HL-60 (cell line): ENCODE results near the gene WNK1.
A peak's percentile ranks its signal among the peaks of the same experiment; 100 is the strongest.
"Not testable (repeated sequence)": the region's sequence is repeated elsewhere in the genome, so short reads cannot be mapped to it uniquely, and the experiment has no call there.

ENCODE experiments used
- DNase-seq, 2 experiments: peaks; one replicate each; pipeline ENCODE4 v3.0.0-alpha.2; 2010 to 2020; ENCODE audit warnings: low read depth in 1 of 2, low spot score in 1 of 2
- H3K27ac ChIP-seq: fragments of 250-450 bp; sonication (Bioruptor Pico); replicated peaks from 2 replicates; pipeline ENCODE4 v1.5.1; 2020; ENCODE audit warnings: mild to moderate bottlenecking, moderate library complexity
- H3K27me3 ChIP-seq: fragments of 250-450 bp; sonication (Bioruptor Pico); 2 replicates; pipeline ENCODE4 v1.5.1; 2021; ENCODE audit warnings: mild to moderate bottlenecking, moderate library complexity; ENCODE audit not compliant: insufficient read depth, poor library complexity, severe bottlenecking
- H3K4me3 ChIP-seq: replicated peaks from 2 replicates; pipeline ENCODE4 v1.5.1; 2011; ENCODE audit warnings: mild to moderate bottlenecking, control low read depth, low read length; ENCODE audit not compliant: insufficient read depth
- CTCF ChIP-seq: IDR thresholded peaks from one replicate; pipeline ENCODE4 v1.5.1; 2011; ENCODE audit warnings: low read length, control low read depth, inconsistent platforms; ENCODE audit not compliant: insufficient read depth
- GABPA ChIP-seq: IDR thresholded peaks from 2 replicates; pipeline ENCODE4 v1.6.1; 2012; ENCODE audit warnings: low read depth
- POLR2AphosphoS5 ChIP-seq: IDR thresholded peaks from 2 replicates; pipeline ENCODE4 v1.6.1; 2012; ENCODE audit warnings: low read depth
- SPI1 ChIP-seq: IDR thresholded peaks from 2 replicates; pipeline ENCODE4 v1.6.1; 2012; ENCODE audit warnings: low read depth, mild to moderate bottlenecking, borderline replicate concordance
- TF ChIP-seq, protein P1 (sequence below): IDR thresholded peaks from 2 replicates; pipeline ENCODE4 v1.6.1; 2012; ENCODE audit warnings: low read depth; ENCODE audit not compliant: insufficient replicate concordance

The WNK1 gene

DNA sequence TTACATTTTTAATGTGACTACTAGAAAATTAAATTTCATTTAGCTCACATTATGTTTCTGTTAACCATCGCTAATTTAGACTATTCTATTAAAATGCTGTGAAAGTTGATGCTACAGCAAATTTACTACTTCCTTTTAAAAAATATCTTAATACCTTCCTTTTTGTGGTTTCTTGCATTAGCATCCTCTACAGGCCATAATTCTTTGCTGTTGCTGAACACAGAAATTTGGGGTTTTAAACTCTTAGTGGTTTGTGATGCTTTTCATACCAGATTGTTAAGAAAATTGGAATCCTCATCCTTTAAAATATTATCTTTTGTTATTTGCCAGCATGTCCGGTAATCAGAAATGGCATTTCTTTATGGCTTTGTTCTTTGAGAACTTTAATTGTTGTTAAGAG lies 18.1 kb downstream of the WNK1 start:
- H3K27me3 ChIP-seq: no peaks in the 10 kb centered on the region
- no peak for DNase-seq
- no peak overlapping the region for H3K4me3 ChIP-seq
- TF ChIP-seq, protein P1, sequence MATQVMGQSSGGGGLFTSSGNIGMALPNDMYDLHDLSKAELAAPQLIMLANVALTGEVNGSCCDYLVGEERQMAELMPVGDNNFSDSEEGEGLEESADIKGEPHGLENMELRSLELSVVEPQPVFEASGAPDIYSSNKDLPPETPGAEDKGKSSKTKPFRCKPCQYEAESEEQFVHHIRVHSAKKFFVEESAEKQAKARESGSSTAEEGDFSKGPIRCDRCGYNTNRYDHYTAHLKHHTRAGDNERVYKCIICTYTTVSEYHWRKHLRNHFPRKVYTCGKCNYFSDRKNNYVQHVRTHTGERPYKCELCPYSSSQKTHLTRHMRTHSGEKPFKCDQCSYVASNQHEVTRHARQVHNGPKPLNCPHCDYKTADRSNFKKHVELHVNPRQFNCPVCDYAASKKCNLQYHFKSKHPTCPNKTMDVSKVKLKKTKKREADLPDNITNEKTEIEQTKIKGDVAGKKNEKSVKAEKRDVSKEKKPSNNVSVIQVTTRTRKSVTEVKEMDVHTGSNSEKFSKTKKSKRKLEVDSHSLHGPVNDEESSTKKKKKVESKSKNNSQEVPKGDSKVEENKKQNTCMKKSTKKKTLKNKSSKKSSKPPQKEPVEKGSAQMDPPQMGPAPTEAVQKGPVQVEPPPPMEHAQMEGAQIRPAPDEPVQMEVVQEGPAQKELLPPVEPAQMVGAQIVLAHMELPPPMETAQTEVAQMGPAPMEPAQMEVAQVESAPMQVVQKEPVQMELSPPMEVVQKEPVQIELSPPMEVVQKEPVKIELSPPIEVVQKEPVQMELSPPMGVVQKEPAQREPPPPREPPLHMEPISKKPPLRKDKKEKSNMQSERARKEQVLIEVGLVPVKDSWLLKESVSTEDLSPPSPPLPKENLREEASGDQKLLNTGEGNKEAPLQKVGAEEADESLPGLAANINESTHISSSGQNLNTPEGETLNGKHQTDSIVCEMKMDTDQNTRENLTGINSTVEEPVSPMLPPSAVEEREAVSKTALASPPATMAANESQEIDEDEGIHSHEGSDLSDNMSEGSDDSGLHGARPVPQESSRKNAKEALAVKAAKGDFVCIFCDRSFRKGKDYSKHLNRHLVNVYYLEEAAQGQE: no peak
- TF ChIP-seq SPI1: no peak
- no peak for TF ChIP-seq CTCF
- no peak for TF ChIP-seq GABPA
- TF ChIP-seq POLR2AphosphoS5: no peak
- no peak overlapping the region for H3K27ac ChIP-seq

- TF ChIP-seq, protein P1: no peak
- no peak overlapping the region for H3K27ac ChIP-seq
- no peak overlapping the region for H3K4me3 ChIP-seq
- no peaks in the 10 kb centered on the region for H3K27me3 ChIP-seq
- no peak for DNase-seq
Measured at GRCh38 chr12:772056-772697, 19.8 kb downstream of the WNK1 start.

DNA sequence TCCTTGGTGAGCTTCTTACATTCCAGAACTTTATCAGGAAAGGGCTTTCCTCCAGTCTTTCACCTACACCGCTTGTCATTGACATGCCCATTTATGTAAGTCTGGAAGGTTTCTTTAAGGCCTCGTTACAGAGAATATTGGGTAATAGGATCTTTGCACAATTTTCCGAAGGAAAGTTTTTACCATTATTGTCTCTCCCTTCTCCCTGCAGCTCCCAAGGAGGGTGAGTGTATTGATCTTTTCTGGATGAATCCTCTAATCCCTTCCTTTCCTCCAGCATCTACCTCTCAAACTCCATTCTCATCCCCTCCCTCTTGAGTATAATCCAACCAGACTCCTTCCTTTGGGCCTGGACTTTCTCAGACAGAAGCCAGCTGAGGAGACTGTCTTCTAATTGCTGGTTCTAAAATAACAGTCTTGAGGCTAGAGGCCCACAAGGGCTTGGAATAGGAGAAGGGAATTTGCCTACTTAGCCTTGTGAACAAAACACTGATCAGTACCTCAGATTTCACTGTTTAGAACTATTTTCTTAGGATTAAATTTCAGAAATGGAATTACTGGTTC lies 21.8 kb downstream of the WNK1 start:
- DNase-seq: peak in 1 of 2 experiments; percentile 6
- H3K4me3 ChIP-seq: no peak overlapping the region
- H3K27me3 ChIP-seq: no peaks in the 10 kb centered on the region
- TF ChIP-seq SPI1: no peak
- TF ChIP-seq, protein P1: no peak
- no peak for TF ChIP-seq CTCF
- TF ChIP-seq GABPA: no peak
- no peak for TF ChIP-seq POLR2AphosphoS5
- peak overlapping the region; percentile 18 for H3K27ac ChIP-seq

DNA sequence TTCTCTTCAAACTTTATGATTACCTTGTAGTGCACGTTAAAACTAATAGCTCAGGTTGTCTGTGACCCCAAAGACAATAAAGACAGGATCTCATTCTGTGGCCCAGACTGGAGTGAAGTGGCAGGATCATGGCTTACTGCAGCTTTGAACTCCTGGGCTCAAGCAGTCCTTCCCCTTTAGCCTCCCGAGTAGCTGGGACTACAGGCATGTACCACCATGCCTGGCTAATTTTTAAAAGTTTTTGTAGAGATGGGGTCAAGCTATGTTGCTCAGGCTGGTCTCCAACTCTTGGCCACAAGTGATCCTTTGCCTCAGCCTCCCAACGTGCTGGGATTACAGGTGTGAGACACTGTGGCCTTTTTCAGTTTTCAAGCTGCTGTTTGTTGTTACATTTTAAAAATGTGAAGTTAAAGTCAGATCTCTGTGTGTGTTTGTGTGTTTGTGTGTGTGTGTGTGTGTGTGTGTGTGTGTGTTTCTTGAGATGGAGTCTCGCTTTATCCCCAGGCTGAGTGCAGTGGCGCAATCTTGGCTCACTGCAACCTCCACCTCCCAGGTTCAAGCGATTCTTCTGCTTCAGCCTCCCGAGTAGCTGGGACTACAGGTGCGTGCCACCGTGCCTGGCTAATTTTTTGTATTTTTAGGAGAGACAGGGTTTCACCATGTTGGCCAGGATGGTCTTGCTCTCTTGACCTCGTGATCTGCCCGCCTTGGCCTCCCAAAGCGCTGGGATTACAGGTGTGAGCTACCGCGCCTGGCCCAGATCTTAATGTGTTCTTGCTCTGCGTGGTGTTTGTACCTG lies 23.8 kb downstream of the WNK1 start:
- not testable (repeated sequence) for DNase-seq, H3K4me3 ChIP-seq, H3K27me3 ChIP-seq, H3K27ac ChIP-seq

DNA sequence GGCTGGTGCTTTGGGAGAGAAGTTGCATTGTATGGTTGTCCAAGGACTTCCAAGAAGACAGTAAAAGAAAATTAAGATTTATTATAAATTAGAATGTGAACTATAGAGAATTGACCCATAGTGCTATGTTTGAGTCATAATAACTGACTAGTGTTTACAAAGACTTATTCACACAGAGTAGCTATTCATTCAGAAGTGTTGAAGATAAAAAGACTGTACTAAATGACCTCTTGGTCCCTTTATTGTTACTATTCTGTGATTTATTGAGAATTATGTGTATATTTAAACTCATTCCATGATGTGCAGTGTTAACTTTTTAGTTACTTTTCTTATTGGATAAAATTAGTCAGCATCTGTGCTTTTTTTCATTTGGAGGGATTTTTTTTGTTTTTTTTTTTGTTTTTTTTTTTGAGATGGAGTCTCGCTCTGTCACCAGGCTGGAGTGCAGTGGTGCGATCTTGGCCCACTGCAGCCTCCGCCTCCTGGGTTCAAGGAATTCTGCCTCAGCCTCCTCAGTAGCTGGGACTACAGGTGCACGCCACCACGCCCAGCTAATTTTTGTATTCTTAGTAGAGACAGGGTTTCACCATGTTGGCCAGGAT lies 24.5 kb downstream of the WNK1 start:
- not testable (repeated sequence) for DNase-seq, H3K27ac ChIP-seq, H3K4me3 ChIP-seq, H3K27me3 ChIP-seq
